ENCODE measurements around the gene ZDHHC8. TPM values are rescaled to one million over a fixed set of nuclear protein-coding genes. Genes with fewer than 3 reads are reported as not detected.

Gene ZDHHC8
- total RNA-seq, 1 donor from 2014 or later: 64.9 TPM

DNA sequence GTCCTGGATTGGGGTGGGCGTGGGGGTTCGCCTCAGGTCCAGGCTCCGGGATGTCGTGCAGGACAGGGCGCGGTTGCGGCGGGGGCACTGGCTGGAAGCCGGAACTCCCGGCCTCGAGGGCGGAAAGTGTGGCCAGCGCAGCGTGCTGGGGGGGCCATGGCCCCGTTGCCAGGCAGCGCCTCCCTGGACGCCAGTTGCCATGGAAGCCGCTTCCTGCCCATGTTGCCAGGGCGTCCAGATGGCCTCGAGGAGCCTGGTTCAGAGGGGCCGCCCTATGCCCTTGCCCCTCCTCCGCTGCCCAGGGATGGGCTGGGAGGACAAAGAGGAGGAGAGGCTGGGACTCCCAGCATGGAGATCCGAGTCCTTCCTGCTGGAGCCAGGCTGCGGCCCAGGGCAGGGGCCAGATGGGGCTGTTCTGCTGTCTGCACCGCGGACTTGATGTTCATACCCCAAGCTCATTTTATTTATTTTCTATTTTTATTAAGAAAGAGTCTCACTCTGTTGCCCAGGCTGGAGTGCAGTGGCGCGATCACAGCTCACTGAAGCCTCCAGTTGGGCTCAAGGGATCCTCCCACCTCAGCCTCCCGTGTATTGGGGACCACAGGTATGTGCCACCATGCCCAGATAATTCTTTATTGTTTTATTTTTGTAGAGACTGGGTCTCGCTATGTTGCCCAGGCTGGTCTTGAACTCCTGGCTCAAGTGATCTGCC is 23.9 kb downstream of the ZDHHC8 start:
- intact Hi-C loops (cut with micrococcal nuclease): loop anchor here (10.0 kb wide), 1 partner anchor 279 kb away; the partner anchor contains the start of gene SCARF2

- intact Hi-C loops (cut with micrococcal nuclease): loop anchor here (10.0 kb wide), 1 partner anchor 279 kb away; the partner anchor contains the start of gene SCARF2
Observed at GRCh38 chr22:20156042-20156389, 24.4 kb downstream of the ZDHHC8 start.

DNA sequence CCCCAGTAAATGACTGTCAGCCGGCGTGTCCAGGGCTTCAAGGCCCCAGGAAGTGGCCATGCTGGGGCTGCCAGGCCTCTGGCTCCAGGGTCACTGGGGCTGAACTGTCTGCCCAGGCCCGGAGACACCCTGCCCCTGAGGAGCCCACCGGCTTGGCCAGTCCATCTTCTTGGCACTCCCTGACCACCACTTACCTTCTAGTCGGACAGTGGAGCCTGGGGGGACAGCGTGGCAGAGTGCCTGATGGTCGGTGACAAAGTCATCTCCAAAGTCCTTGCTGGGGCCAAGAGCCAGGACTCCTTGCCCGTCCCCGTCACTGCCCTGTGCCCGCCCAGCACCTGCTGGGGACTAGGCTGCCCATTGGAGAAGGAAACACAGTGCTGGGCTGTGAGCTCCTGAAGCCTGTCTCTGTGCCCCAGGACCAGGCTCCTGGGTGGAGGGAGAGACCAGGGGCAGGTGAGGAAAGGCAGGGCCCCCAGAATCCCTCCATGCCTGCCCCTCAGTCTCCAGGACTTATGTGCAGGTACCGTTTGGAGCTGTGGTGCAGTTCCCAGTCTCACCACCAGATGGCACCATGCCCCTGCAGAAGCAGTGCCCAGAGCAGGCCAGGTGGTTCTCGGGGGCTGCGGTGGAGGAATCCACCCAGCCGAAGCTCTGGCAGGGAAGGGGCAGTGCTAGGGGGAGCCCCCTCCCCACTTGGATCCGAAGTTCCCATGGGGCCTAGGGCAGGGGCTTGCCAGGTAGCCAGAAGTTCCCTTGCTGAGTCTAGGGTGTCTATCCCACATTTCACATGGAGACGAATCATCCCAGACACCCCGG is 25.2 kb downstream of the ZDHHC8 start:
- intact Hi-C loops (cut with micrococcal nuclease): loop anchor here (1.0 to 10.0 kb wide), 4 partner anchors 81 to 278 kb away; partner anchors contain the start of genes RTN4R and SCARF2

- intact Hi-C loops (cut with micrococcal nuclease): loop anchor here (1.0 to 10.0 kb wide), 4 partner anchors 81 to 277 kb away; partner anchors contain the start of genes RTN4R and SCARF2
Observed at GRCh38 chr22:20157430-20158183, 26.0 kb downstream of the ZDHHC8 start.

GRCh38 chr22:20158391-20159036 is 26.9 kb downstream of the ZDHHC8 start:
- intact Hi-C loops (cut with micrococcal nuclease): loop anchor here (10.0 kb wide), 1 partner anchor 276 kb away; the partner anchor contains the start of gene SCARF2

DNA sequence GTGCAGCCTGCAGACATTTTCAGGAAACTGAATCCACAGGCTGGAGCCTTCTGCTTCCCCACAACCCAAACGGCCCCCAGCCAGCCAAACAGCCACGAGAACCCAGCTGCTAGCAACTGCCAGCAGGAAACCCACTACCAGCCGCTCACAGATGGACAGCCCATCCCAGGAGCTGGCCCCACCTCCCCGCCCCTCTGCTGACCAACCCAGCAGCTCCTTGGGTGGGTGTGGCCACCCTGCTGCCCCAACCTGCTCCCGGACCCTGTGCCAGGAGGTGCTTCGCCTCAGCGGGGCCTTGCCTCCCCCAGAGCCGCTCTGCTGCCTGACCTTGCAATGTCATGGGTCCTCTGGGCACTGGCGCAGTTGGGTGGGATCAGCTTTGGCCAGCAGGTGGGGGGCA is 27.5 kb downstream of the ZDHHC8 start:
- intact Hi-C loops (cut with micrococcal nuclease): loop anchor here (10.0 kb wide), 1 partner anchor 276 kb away; the partner anchor contains the start of gene SCARF2

DNA sequence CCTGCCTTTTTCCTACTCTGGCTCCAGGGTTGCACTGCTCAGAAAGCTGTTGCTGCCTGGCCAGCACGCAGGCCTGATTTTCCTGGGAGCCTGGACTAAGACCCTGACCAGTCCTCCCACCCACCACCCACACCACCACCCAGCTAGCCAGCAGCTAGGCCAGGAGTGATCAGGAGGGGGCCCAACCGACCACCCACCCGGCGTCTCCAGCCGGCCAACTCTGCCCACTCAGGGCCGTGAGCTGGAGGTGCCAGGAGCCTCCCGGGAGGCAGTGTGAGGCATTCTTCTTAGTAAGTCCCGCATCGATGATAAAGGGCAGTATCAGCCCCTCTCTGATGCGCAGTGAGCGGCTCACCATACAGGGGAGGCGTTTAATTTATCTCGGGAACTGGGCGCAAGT is 27.9 kb downstream of the ZDHHC8 start:
- intact Hi-C loops (cut with micrococcal nuclease): loop anchor here (10.0 kb wide), 1 partner anchor 275 kb away; the partner anchor contains the start of gene SCARF2

DNA sequence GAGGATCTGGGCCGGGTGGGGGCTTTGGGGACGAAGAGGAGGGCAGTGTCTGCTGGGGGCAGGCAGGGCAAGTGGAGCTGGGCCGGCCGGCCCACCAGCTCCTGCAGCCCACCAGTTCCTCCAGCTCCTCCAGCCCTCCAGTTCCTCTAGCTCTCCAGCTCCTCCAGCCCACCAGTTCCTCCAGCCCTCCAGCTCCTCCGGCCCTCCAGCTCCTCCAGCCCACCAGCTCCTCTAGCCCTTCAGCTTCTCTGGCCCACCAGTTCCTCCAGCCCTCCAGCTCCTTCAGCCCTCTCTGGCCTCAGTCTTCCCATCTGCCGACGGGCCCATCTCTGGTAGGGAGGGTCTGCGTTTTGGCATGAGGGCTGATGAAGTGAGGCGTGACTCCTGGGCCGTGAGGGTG is 28.4 kb downstream of the ZDHHC8 start:
- intact Hi-C loops (cut with micrococcal nuclease): no loop called here

GRCh38 chr22:20164863-20165262 is 33.3 kb downstream of the ZDHHC8 start:
- intact Hi-C loops (cut with micrococcal nuclease): no loop called here

GRCh38 chr22:20165421-20165820 is 33.8 kb downstream of the ZDHHC8 start:
- intact Hi-C loops (cut with micrococcal nuclease): no loop called here

DNA sequence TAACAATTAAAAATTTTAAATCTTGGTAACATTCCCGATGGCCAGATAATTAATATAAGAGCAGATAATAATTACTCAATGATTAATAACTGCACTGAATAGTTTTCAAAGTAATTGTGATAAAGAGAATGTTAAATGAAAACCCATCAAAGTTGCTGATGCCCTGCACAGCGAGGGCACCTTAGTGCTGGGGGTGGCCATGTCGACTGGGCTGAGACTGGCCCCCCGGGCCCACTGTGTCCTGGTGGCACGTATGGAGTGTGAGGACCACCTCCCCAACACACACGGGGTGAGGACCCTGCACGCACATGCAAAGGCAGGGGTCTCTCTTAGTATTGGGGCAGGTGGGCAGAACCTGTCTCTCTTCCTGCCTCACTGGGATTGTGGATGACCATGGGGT is 34.3 kb downstream of the ZDHHC8 start:
- intact Hi-C loops (cut with micrococcal nuclease): no loop called here

DNA sequence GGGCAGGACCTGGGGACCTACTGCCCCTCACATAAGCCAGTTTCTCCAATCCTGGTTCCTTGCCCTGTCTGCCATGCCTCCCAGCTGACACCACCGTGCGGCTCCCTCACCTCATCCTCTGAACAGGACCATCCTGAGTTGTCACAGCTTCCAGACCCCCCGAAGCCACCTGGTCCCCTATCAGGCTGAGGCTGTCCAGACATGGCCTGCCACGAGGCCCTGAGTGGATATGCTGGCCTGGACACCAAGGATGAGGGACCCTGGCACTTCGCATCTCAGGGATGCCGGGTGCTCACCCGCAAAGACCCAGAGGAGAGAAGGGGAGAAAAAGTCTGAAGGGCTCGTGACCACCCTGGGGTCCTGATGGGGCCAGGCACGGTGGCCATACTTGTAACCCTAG is 35.1 kb downstream of the ZDHHC8 start:
- intact Hi-C loops (cut with micrococcal nuclease): no loop called here

DNA sequence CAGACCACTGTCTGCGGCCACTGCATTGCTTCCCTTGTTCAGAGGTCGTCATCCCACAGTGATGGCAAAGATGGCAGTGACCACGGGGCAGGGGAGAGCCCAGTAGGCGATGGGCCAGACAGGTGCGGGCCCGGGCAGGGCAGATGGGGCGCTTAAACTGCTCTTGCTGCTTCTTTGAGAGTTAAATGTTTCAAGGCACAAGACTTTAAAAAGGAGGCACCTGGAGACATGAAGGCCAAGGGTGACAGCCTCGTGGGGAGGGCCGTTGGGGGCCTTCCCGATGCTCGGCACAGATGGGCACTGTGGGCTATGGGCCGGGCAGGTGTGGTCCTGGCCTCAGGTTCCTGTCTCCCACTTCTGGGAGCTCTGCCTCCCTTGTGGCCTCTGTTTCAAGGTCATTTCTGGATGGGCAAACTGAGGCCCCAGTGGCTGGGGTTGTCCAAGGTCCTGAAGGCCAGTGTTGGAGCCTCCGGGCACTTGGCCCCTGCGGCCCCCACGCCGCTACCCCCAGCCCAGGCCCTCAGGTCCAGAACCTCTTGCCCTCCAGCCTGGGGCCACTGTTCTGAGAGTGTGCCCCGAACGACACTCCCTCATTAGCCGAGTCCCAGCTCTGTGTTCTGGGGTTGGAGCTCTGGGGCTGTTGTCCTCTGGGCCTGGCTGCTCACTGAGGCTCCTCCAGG is 36.2 kb downstream of the ZDHHC8 start:
- intact Hi-C loops (cut with micrococcal nuclease): no loop called here

DNA sequence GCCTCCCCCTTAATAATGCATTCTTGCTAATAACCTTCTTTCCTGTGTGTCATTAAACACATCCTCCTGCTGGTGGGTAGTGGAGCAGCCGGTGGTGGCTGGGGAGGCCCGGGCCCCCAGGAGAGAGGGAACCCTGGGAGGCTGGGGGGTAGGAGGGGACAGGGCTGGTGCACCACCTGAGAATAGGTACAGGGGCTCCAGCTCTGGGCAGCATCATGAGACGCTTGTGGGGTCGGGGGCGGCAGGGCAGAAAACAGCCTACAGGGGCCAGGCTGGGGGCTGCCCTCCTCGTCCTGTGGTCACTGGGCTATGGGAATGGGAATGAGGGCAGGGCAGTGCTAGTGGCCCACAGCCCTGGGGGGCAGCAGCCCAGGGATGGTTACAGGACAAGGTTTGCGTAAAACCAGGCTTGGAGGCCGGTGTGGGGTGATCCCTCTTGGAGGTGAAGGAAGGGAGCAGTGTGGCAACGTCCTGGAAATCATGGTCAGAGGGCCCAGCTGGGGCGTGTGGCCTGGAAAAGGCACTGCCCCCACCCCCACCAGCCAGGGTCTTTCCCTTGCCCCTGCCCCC is 37.7 kb downstream of the ZDHHC8 start:
- intact Hi-C loops (cut with micrococcal nuclease): no loop called here

- intact Hi-C loops (cut with micrococcal nuclease): no loop called here
Observed at GRCh38 chr22:20170170-20170569, 38.6 kb downstream of the ZDHHC8 start.

- intact Hi-C loops (cut with micrococcal nuclease): no loop called here
Observed at GRCh38 chr22:20171288-20172140, 39.9 kb downstream of the ZDHHC8 start.

- intact Hi-C loops (cut with micrococcal nuclease): no loop called here
Observed at GRCh38 chr22:20172141-20172613, 40.6 kb downstream of the ZDHHC8 start.

DNA sequence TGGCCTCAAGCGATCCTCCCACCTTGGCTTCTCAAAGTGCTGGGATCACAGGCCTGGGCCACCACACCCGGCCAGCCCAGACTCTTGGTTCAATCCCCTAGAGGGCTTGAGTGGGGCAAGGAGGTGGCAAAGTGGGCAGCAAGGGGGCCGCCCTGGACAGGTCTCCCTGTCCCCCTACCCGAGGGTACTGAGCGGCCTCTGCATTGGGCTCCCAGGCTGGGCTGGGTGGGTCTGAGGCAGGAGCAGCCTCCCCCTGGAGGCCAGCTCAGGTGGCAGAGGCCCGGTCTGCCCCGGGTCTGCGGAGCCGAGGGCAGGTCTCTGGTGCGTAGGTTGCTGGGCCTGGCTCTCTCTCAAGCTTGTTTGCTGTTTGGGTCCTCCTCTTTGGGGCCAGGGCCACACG is 41.6 kb downstream of the ZDHHC8 start:
- intact Hi-C loops (cut with micrococcal nuclease): no loop called here

GRCh38 chr22:20173772-20174171 is 42.2 kb downstream of the ZDHHC8 start:
- intact Hi-C loops (cut with micrococcal nuclease): no loop called here

Measured in T-helper 2 cell treated with Interferon-gamma antibody and Interleukin-4, amounts not matched to agents 100 ng/mL and 5 ng/mL, for 36 hours (primary cell).